ENCODE results near the gene YPEL1.
"Not testable (repeated sequence)": the region's sequence is repeated elsewhere in the genome, so short reads cannot be mapped to it uniquely, and the experiment has no call there.

The YPEL1 gene

DNA sequence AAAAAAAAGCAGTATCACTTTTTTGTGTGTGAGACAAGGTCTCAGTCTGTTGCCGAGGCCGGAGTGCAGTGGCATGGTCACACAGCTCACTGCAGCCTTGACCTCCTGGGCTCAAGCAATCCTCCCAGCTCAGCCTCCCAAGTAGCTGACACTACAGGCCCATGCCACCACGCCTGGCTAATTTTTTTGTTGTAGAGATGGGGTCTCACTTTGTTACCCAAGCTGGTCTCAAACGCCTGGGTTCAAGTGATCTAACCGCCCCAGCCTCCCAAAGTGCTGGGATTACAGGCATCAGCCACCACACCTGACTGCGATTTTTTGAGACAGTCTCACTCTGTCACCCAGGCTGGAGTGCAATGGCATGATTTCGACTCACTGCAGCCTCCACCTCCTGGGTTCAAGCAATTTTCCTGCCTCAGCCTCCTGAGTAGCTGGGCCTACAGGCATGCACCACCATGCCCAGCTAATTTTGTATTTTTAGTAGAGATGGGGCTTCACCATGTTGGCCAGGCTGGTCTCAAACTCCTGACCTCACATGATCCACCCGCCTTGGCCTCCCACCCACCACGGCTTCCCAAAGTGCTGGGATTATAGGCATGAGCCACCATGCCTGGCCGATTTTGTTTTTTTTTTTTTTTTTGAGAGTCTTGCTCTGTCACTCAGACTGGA lies 15.3 kb downstream of the YPEL1 start:
- DNase-seq = not testable (repeated sequence)

DNA sequence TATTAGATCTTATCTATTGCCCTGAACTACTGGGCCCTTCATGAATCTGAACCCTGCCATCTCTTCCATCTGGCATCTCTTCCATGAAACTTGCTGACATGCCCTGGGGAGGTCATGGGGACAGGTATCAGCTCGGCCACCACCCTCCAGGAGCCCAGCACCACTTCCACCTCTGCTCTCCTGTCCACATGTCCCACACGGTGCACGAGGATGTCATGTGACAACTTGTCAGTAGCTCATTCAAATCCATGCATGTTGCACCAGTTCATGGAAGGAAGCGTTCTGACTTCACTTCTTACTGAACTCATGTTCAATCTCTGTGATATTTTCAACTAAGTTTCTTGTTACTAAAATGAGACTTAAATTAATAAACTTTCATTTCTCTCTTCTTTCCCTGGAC lies 16.6 kb downstream of the YPEL1 start:
- no peak for DNase-seq

DNA sequence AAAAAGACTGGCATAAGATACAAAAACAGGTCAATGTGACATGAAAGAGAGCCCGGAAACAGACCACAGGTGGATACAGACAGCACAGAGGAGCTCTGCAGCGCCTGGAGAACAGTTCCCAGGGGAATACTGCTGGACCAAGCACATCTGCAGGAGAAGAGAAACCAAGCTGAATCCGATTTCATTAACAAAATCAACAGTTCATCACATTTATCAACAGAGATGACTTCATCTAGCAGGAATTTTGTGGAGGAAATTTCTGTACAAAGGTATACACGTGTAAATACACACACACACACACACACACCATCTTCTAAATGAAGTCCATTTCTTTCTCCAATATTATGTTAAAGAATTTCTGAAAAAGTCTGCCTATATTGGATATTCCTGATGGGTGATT lies 17.1 kb downstream of the YPEL1 start:
- DNase-seq = no peak

DNA sequence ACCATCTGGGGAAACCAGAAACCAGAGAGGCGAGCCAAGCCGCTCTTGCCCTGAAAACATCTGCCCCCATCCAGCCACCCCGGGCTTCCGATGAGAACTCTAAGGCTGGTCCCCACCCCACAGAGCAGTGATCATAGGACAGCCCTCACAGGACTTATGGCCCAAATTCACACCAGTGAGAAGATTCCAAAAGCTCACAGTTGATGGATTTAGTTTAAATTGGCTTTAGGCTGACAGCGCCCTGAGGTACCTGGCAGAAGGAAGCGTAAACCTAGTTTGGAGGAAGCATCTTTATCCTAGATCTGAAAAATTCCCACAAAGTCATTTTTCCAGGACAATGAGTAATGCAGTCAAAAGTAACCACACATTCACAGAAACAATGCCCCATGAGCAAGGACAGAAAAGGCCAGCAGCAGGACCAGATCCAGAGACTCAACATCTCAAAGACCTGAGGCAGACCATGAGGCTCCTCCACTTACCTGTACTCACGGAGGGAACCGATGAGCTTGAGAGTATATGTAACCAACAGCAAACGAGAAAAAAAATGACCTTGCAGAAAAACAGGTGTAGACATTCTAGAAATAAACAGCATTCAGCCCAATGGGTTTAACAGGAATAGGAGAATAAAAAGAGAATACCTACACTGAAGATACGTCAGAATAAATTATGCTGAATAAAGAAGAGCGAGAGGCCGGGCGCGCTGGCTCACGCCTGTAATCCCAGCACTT lies 19.0 kb downstream of the YPEL1 start:
- not testable (repeated sequence) for DNase-seq

DNA sequence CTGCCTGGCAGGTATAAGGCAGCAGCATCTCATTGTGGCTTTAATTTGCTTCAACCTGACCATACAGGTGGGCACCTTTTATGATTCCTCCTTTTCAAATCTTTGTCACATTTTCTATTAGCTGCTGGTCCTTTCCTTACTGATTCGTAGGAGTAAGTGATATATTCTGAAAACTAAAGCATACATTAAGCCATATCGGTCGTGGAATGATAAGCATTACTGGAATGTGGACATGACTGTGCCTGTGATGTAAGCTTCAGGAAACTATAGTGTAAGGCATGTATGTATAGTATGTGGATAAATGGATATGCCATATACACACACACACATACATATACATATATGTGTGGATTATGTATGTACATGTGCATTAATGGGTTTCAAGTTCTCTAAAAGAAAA lies 20.8 kb downstream of the YPEL1 start:
- DNase-seq = no peak

DNA sequence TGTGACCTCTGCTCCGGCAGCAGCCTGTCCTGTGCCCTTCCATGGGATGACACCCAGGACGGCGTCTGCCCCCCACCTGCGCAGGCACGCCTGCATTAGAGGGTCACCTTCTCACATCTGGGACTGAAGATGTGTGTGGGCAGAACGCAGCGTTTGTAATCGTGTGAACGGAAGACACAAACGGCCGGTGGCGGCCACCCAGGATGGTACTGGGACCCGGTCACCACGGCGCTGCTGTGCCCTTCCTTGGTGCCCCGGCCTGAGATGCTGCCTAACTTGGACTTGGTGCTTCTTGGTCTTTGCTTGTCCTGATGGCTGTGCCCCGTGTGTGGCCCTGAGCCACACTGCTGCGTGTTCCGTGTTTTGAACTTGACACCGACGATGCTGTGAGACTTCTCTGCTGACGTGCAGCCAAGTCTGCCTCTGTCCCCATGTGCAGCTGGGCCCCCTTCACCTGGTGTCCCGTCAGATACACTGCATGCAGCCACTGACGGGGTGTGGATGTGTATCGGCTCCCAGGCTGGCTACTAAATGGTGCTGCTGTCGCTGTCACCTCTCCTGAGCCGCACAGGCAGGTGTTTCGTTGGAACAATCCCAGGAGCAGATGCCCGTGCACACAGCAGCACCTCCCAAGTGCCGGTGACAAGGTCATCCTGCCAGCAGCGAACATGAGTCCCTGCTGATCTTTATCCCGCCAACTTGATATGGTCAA lies 21.4 kb downstream of the YPEL1 start:
- no peak for DNase-seq

DNA sequence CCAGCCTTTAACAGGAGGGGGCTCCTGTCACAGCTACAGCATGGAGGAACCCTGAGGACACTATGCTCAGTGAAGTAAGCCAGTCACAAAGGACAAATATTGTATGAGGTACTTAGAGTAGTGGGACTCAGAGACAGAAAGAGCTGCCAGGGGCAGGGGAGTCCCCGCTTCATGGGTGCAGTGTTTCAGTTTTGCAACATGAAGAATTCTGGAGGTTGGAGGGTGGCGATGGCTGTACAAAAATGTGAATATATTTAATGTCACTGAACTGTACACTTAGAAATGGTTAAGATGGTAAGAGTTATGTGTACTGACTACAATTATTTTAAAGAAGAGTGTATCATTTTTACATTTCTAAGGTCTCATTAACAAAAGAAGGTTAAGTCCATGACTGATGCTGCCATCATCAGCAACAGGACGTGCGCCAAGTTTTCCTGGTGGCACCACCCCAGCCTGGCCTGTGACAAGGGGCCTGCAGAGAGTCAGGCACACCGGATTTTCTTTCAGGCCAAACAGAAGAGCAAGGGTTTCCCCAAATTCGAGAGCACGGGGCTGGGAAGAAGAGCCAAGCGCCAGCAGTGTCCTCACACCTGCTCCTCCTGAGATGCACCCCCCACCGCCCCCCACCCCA lies 22.1 kb downstream of the YPEL1 start:
- DNase-seq = no peak

DNA sequence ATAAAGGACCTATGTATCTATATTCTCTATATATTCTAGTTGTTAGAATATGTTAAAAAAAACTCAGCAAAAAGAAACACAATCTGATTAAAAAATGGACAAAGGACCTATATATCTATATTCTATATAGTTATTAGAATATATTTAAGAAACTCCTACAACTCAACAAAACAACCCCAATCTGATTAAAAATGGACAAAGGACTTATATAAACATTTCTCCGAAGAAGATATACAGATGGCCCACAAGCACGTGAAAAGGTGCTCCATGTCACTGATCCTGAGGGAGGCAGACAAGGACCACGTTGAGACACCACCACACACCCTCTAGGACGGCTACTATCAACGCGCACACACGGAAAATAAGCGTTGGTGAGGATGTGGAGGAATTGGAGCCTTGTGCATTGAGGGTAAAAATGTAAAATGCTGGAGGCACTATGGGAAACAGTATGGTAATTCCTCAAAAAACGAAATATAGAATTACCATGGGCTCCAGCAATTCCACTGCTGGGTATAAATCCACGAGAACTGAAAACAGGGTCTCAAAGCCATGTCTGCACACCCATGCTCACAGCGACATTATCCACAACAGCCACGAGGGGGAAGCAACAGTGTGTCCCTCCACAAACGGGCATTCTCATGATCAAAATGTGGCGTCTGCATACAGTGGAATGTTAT lies 22.7 kb downstream of the YPEL1 start:
- peak; percentile 70 for DNase-seq

DNA sequence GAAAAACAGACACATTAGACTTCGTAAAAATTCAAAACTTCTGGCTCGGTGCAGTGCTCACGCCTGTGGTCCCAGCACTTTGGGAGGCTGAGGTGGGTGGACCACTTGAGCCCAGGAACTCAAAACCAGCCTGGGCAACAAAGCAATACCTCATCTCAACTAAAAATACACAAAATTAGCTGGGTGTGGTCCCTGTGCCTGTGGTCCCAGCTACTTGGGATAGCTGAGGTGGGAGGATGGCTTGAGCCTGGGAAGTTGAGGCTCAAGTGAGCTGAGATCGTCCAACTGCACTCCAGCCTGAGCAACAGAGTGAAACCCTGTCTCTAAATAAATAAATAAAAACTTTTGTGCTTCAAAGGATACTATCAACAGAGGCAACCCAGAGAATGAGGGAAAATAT lies 23.7 kb downstream of the YPEL1 start:
- no peak for DNase-seq

DNA sequence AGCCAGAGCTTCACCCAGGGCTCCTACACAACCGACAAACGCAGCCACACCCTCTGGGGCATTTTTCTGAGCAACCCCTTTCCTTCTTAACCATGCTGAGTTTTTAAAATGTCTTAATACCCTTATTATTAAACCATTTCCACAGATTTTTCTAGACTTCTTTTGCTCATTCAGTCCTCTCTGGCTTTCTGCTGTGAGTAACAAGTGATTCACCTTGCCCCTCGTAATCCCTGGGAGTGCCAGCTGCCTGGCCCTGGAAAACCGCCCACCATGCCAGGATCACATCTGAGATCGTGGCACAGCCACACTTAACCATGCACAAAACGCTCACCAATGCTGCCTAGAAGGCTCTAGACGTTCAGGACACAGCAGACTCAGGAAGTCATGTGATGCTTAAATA lies 25.4 kb downstream of the YPEL1 start:
- no peak for DNase-seq

DNA sequence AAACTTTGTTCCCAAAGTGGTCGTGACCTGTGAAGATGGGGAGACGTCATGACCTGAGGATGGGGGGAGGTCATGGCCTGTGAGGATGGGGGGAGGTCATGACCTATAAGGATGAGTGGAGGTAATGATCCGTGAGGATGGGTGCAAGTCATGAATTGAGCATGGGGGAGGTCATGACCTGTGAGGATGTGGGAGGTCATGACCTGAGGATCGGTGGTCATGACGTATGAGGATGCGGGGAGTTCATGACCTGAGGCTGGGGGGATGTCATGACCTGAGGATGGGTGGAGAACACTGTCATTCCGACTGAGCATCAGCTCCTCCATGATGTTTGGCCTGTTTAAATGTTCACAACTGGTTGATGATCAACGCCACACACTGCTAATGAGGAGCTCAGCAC lies 25.9 kb downstream of the YPEL1 start:
- DNase-seq = no peak

DNA sequence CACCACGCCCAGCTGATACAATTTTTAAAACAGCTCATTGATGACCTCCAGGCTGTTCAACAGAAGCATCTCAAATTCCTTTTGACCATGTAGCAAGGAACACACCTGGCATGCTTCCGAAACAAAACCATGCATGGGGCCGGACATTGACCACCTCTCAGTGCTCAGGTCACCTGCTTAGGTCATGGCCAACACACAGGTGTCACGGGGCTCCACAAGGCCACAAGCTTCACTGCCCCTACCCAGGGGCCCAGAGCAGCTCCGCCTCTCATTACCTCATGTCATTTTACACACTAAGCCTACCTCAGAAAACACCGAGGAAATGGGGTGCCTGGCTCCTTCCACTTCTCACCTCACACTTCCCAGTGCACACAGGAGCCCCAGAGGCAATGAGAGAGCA lies 26.6 kb downstream of the YPEL1 start:
- no peak for DNase-seq

DNA sequence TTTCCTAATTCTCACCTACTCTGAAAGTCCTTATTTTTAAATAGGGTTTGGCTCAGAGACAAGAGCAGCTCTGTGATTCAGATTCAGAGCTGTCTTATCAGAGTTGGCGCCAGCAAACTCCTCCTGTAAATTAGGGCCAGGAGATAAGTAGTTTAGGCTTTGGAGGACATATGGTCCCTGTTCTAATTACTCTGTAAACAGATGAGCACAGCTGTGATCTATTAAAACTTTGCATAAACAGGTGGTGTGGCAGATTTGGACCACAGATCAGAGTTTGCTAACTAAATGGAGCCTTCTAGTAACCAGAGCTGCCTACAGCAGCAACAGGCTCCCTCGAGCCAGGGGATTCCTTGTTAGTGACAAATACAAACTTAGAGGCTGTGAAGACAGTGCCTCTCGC lies 27.9 kb downstream of the YPEL1 start:
- peak; percentile 98 for DNase-seq

DNA sequence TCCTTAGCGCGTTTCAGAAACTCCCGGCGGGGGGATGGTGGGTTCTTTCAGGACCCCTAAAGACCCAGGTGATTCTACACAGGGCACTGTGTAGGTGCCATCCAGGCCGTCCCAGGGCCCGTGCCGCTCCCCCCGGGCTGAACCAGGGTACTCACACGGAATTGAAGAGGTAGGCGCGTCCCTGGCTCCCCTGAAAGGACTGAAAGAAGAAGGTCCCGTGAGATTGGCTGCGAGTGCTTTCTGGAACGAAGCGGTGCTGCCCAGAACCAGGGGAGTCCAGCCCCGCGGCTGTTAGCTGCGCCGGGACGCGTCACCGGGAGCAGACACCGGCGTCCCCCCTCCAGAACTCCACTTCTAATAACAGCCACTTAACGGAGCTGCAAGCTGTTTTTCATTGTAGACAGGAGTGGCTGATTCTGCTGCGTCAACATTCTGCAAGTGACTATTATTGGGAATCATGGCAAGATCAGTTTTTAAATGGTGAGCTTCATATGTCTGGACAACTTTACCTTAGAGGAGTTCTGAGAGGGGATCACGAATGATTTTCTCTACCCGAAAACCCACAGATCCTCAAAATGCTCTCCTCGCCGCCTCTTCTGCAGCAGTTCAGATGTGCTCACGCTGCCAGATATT lies 31.8 kb downstream of the YPEL1 start:
- DNase-seq = peak; percentile 31

DNA sequence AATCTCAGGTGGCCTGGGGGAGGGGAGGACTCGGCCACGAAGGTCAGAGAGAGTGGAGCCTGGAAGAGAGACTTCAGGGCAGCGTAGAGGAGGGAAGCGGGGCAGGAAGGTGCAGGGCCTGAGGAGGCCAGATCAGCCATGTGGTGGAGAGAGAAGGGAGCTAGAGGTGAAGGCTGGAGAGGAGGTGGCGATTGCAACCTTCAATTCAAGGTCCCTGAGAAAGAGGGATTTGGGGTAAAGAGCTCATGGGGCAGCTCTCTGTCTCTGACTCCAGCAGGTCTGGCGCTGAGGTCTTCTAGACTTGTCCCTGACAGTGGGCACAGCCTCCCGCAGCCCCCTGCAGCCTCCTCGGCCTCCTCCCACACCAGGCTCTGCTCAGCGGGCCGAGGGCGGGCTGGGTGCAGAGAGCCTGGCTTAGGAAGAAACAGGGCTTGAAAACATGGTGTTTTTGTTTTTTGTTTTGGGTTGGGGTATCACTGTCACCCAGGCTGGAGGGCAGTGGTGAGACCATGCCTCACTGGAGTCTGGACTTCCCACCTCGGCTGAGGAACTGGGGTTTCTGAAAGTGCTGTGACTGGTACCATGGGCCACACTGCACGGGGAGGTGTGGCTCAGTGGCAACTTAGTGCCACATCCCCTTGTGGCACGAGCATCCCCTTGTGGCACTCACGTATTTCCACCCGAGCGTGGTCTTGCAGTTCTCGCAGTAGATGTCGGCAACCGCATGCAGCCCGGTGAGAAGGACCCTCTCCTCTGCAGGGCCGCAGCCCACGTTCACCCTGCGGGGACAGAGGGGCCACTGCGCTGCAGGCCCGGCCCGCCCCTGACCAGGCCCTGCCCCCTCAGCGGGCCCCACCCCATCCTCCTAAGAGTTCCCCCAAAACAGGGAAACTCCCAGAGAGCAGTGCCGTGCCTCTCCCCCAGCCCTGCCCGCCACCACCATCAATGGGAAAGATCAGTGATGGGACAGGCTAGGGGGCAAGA lies 32.6 kb downstream of the YPEL1 start:
- no peak for DNase-seq

DNA sequence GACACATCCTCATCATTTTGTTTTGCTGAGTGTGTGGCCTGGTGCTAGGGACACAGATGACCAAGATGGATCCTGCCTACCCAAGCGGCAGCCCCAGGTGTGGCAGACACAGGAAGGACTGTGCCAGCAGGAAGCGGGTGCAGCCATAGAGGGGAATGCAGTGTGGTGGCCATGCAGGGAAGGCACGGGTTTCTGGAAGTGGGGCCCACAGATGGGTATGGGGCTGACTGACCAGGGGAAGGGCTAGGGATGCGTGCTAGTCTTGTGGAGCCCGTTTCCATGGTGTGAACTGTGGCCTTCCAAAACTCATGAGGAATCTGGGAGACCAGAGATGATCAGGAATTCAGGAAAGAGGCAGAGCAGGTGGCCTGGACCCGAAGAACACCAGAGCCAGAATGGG lies 33.5 kb downstream of the YPEL1 start:
- no peak for DNase-seq

DNA sequence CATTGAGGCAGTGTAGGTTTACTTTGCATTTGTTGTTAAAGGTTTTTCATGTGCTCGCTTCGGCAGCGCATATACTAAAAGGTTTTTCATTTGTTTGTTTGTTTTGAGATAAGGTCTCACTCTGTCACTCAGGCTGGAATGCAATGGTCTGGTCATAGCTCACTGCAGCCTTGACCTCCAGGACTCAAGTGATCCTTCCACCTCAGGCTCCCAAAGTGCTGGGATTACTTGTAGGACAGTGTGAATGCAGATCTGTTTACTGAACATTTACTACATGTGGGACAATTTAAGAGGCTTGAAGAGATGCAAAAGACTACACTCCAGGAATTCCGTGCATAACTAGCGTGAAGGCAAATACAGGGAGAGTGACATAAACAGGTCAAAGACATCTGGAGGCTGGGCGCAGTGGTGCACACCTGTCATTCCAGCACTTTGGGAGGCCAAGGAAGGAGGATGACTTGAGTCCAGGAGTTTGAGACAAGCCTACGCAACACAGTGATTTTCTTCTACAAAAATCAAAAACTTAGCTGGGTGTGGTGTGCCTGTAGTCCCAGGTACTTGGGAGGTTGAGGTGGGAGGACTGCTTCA lies 34.1 kb downstream of the YPEL1 start:
- DNase-seq = no peak

DNA sequence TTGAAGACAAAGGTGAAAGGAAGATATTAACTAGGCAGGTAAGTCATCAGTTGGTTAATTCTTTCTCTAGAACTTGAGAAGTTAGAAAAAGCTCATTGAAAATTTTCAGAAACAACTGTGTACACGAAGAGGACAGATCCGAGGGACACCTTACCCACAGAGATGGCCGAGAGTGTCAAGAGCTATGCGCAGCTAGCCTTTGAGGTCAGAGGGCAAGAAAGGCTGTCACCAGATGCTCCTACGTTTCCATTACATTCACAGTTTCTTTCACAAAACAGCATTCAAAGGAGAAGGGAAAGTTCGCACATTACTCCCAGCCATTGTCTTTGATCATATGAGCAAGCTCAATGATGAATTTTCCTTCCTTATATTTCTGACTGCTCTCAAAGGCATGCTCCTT lies 34.8 kb downstream of the YPEL1 start:
- no peak for DNase-seq

DNA sequence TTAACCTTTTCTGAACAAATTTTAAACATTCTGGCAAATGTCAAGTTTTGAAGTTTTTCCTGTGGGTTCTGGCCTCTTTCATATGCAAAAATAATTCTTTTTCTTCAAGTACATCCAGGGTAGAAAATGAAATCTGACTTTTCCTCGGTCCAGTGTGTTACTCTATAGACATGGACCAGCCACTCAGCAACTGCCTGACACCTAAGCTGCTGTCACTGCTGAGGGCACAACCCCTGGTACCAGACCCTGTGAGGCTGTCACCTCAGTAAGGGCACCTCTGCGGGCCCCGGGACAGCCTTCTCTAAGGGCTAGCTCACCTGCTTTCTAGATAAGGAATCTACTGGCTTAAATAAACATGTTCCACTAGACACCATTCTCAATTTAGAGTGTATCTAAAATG lies 36.0 kb downstream of the YPEL1 start:
- no peak for DNase-seq

DNA sequence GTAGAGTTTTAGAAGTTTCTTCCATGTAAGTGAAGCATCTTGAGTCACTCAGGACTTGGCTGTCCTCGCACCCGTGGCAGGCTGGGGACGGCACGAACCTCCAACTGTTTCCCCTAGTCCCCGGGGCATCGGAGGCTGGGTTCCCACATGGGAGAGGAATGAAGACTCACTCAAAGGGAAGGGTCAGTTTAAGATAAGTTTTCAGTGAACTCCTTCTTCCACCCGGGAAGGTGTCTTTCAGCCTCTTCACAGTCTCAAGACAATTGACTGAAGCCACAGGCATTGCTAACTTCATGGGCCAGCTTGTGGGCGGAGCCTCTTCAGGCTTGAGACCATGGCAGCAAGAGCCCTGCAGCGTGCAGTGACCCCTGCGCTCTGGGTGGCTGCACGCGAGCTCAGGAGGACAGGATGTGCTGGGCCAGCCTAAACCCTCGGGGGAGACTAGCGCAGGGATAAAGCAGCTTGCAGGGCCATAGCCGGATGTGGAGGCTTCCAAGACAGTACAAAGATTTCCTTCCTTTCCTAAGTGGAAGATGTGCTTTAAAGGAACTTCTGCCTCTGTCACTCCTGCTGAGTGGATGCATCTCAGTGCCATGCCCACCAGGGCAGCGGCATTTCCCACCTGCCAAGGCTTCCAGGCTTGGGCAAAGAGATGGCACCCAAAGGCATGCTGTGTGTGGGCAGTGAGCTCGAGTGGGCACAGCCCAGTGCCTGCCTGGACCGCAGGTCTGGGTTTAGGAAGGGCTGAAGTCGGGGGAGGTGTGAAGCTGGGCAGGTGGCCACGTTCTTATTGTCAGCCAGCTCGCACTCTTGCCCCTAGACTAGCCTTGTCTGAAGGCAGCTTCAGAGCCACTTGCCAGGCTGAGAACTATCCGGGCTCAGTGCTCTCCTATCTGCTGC lies 36.9 kb downstream of the YPEL1 start:
- no peak for DNase-seq

Measured in NCI-H524 treated with DMSO at 0.1 percent for 48 hours (cell line).